Adrenal gland (tissue), 5 donors: Measurements from ENCODE around the gene STAG2.

Experiments
- CTCF ChIP-seq, 6 experiments: fragments of 450-650 bp in 4 of 6; fragments of 200-600 bp in 2 of 6; sonication (generic) in 1 of 6; IDR thresholded peaks; 1 replicate in 5 of 6; 2 replicates in 1 of 6; pipeline versions ENCODE4 v1.5.1 to v1.8.0; 2016 to 2021; ENCODE audit warnings: antibody characterized with exemption in 6 of 6, mild to moderate bottlenecking in 2 of 6, moderate library complexity in 1 of 6
- POLR2A ChIP-seq, 2 donors: fragments of 450-650 bp; IDR thresholded peaks; one replicate each; pipeline ENCODE4 v1.6.1; 2017; ENCODE audit warnings: antibody characterized with exemption in 2 of 2, mild to moderate bottlenecking in 2 of 2, moderate library complexity in 1 of 2
- donor health status: DM: no; HTN: no; CAD: no.

- TF ChIP-seq CTCF (IDR thresholded peaks at IDR 0.05) = no peak
- TF ChIP-seq POLR2A (IDR thresholded peaks at IDR 0.05) = no peak
Observed at GRCh38 chrX:124016825-124017224, 55.3 kb downstream of the STAG2 start.
